Activated CD4-positive, CD25-positive, alpha-beta regulatory T cell (primary cell): ENCODE data around the gene GRAMD1B.
"Not testable (repeated sequence)": the region's sequence is repeated elsewhere in the genome, so short reads cannot be mapped to it uniquely, and the experiment has no call there.

Source experiments
- DNase-seq, 4 experiments: peaks; one replicate each; lab custom pipeline; 2025; lab: John Stamatoyannopoulos, UW

The GRAMD1B gene

GRCh38 chr11:123568367-123568870, 138.3 kb downstream of the GRAMD1B start:
- no peak for DNase-seq

- no peak for DNase-seq
Observed at GRCh38 chr11:123569393-123569792, 139.3 kb downstream of the GRAMD1B start.

GRCh38 chr11:123570939-123571580, 141.0 kb downstream of the GRAMD1B start:
- no peak for DNase-seq

GRCh38 chr11:123572791-123573190, 142.7 kb downstream of the GRAMD1B start:
- not testable (repeated sequence) for DNase-seq

GRCh38 chr11:123573286-123573685, 143.2 kb downstream of the GRAMD1B start:
- DNase-seq = no peak

DNA sequence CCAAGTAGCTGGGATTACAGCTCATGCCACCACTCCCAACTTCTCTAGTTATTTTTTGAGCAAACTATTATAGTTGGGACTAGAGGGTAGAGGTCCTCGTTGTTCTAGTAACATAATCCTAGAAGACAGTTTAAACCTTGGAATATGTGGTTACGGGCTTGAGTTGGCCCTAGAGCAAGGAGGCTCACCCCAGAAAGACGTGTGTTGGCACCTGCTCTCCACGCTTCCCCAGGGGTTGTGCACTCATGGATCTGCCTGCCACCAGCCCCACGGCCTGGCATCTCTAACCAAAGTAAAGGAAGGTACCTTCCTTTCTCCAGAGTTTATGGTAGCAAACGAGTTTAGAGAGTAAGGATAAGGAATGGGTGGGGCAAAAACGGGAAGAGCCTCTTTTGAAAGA, 145.4 kb downstream of the GRAMD1B start:
- no peak for DNase-seq

DNA sequence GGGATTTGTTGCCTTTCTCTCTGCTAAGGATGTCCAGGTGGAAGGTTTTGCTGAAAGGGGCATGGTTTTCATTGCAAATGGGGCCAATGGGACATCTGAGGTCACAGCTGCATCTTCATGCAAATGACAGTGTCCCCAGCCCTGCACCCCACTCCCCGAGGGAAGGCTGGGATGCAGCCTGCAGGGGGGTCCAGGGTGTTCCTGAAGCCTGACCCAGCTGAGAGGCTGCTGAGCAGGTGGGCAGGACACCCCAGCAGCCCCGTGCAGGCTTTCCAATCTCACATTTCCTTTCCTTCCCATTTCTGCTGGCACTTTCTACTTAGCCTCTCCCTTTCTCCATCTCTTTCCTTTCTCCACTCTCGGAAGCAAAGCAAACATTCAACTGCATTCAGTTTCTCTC, 146.0 kb downstream of the GRAMD1B start:
- no peak for DNase-seq

DNA sequence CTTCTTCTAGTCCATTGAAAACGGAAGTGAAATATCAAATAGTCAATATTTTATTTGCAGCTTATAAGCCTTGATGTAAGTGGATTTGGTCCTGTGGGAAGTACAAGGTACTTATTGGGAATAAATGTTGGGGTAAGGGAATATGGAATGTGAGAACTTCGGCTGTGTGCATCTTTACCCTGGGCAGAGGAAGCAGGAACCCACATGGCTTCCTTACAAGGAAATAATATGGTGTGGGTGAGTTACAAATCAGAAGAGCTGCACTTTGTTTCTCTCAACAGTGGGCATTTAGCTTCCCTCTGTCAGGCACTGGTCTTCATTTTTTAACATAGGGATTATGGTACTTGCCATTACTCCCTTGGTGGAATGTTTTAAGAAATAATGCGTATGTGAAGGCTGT, 146.4 kb downstream of the GRAMD1B start:
- DNase-seq = no peak

DNA sequence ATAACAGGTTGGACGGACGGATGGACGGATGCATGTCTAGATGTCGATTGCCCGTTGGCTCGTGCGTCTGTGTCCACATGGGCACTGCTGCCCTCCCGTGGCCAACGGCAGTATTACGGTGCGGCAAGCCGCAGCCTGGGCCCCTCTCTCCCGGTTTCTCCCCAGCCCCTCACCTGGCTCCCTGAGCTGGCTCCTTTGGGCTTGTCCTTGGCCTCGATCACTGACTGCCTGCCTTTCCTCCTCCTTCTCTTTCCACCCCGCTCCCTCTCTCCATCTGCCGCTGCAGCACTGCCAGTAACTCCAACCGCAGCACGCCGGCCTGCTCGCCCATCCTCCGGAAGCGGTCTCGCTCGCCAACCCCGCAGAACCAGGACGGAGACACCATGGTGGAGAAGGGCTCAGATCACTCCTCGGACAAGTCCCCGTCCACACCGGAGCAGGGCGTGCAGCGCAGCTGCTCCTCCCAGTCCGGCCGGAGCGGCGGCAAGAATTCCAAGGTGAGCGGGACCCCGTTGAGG, 147.1 kb downstream of the GRAMD1B start:
- DNase-seq = peak; percentile 28 to 57 (median 42)

DNA sequence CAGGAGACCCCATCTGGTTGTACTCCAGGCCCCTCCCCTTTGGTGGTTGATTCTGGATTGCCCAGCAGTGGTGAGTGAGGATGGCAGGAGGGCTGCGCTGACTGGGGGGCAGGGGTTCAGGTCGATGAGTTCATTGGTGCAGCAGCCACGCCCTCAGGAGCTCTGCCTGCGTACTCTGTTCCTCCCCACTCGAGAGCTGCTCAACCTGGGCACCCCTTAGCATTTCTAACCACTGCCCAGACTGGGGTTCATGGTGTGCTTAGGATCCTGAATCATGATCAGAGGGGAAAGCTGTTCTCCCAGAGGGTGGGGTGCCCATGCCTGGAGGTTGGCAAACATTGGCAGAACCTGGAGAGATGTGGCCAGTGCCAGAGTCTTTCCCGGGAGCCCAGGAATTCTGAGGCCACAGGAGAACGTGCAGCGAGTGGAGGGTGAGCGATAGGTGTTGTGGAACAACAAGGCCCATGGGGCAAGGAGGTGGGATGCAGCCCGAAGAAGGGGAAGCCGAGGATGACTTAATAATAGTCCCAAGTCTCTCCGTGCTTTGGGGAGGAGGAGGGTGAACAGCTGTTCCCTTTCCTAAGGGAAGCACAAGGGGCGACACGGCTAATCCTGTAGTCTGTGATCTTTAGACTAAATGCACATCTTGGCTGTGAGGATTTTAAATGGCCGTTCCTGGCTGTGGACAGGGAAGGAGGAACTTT, 148.9 kb downstream of the GRAMD1B start:
- DNase-seq = no peak

DNA sequence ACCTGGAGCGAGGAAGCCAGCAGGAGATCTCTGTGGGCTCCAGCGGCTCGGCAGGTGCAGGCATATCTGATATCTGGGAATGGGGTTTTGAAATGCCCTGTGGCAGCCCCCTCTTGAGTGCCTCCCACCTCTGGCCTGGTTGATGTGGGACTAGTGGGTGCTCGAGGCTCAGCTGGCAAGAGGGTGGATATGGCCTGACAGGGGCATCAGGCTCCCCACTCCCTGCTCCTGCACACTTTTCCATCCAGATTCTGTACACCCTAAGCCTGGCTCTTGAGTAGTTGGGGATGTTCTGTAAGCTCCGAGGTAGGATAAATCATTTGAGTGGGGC, 149.4 kb downstream of the GRAMD1B start:
- no peak for DNase-seq

DNA sequence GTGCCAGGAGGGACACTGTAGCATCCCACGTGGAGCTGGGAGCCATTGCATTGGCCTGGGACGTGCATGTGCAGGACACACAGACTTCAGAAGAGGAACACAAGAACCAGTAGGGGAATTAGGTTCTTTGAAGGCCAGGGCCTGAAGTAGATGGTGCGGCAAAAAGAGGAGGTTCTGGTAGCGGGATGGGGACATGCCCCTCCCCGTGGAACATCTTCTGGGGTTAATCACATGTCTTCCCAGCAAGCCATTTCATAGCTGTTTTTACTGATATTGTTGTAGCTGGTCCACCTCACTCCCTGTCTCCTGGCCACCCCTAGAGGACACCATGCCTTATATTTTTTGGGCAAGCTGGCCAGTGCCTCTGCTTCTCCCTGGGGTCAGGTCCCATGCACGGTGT, 150.1 kb downstream of the GRAMD1B start:
- no peak for DNase-seq

DNA sequence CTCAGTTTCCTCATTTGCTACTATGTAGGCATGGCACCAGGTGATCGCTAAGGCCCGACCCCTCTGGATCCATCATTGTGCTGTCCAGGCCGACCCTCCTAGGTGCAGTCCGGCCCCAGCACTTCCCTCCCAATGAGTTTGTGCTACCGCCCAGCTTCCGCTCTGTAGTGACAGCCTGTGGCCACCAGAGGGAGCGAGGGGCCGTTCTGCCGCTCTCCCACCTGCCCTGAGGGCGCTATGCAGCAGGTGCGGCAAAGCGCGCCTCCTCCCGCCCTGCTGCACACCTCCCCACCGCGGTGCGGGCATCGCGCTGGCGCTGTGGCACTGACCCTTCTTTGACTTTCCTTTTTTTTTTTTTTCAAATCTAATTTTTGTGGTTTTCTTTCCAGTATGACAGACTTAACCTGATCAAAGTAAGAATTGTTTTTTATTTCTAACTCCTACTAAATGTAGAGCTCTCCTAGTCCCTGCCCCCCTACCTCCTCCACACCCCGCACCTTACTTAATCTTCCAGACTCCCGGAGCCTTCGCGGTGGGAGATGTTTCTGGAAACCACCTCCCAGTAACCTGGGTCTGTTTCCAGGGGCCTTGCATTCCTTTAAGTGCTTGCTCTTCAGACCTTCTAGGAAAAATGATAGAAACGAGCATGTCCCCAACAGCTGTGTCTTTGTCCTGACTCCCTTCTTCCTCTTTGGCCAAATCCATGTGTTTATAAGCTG, 150.6 kb downstream of the GRAMD1B start:
- peak; percentile 14 to 53 (median 36) for DNase-seq

GRCh38 chr11:123581651-123582399, 151.8 kb downstream of the GRAMD1B start:
- no peak for DNase-seq

DNA sequence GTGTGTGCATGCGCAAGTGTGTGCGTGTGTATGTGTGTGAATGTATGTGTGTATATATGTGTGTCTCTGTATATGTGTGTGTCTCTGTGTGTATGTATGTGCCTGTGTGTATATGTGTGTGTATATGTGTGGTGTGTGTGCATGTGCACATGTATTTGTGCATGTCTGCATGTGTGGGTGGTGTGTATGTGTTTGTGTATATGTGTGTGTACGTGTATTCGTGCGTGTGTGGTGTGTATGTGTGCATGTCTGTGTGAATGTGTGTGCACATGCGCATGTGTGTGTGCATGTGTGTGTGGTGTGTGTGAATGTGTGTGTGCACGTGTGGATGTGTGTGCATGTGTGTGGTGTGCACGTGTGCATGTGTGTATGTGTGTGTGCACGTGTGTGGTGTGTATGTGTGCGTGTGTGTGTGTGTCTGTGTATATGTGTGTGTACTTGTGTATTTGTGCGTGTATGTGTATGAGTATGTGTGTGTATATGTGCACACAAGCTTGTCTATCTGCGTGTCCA, 153.0 kb downstream of the GRAMD1B start:
- no peak for DNase-seq

DNA sequence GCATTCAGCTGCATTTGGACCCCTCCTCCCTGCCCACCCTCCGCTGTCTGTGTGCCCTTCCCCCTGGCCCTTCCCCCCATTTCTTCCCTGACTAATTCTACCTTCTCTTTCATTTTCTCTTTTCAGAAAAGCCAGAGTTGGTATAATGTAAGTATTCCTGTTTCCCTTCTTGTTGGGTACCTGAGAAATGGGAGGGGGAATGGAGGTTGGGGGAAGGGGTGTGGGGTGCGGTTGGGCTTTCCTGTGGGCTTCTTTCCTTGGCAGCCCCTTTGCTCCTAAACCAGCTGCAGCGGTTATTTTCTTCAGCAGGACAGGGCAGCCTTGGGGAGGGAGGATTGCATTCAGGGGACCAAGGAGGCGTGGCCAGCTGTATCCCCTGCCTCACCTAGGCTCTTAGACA, 154.1 kb downstream of the GRAMD1B start:
- DNase-seq = no peak

- no peak for DNase-seq
Observed at GRCh38 chr11:123584737-123585136, 154.7 kb downstream of the GRAMD1B start.

GRCh38 chr11:123585206-123585605, 155.1 kb downstream of the GRAMD1B start:
- DNase-seq = no peak

GRCh38 chr11:123585706-123586105, 155.6 kb downstream of the GRAMD1B start:
- DNase-seq = no peak

- DNase-seq = no peak
Observed at GRCh38 chr11:123586568-123586967, 156.5 kb downstream of the GRAMD1B start.

GRCh38 chr11:123587044-123587443, 157.0 kb downstream of the GRAMD1B start:
- DNase-seq = no peak

- no peak for DNase-seq
Observed at GRCh38 chr11:123587559-123587958, 157.5 kb downstream of the GRAMD1B start.
